ENCODE measurements around the gene PHYKPL. TPM values are rescaled to one million over a fixed set of nuclear protein-coding genes. Genes with fewer than 3 reads are reported as not detected.

Gene PHYKPL
- total RNA-seq, 1 experiment from 2014 or later: 41.7 TPM

- Mint-ChIP-seq H3K9me3 (peaks cover 11% of the 10 kb centered on the region; the same call in 1 of the 2 replicates), H3K4me3 (no peak overlapping the region), H3K4me1 (no peaks in the 10 kb centered on the region), H3K27me3 (ENCODE audit: low read depth) (peaks cover 4% of the 10 kb centered on the region), H3K36me3 (peaks cover 6% of the 10 kb centered on the region; the same call in 1 of the 2 replicates), H3K27ac (no peak overlapping the region)
- DNase-seq (ENCODE audit: low spot score) (no peak), ATAC-seq (no peak)
- CTCF ChIA-PET: interaction anchor here (1.8 to 2.6 kb wide), 2 partner anchors 37 to 318 kb away, joined by 9 to 12 read pairs; partner anchors contain the start of gene COL23A1
- POLR2A ChIA-PET: no interaction called here
- TF ChIP-seq IRF2 (CRISPR knock-in tag; IDR thresholded peaks at IDR 0.05; ENCODE audit: borderline replicate concordance, low read depth): no peak
- TF ChIP-seq ARID4B (CRISPR knock-in tag; IDR thresholded peaks at IDR 0.05; ENCODE audit: borderline replicate concordance): no peak
- no peak for TF ChIP-seq CDX4 (CRISPR knock-in tag; IDR thresholded peaks at IDR 0.05; ENCODE audit: borderline replicate concordance)
- TF ChIP-seq RORB (CRISPR knock-in tag; IDR thresholded peaks at IDR 0.05): no peak
- no peak for TF ChIP-seq FOXK1 (CRISPR knock-in tag; IDR thresholded peaks at IDR 0.05)
- no peak for TF ChIP-seq JAZF1 (CRISPR knock-in tag; IDR thresholded peaks at IDR 0.05)
- TF ChIP-seq TEAD1 (CRISPR knock-in tag; IDR thresholded peaks at IDR 0.05): no peak
- no peak for TF ChIP-seq GRHL2 (CRISPR knock-in tag; IDR thresholded peaks at IDR 0.05; ENCODE audit: insufficient replicate concordance, severe bottlenecking)
- TF ChIP-seq PRDM15 (CRISPR knock-in tag; IDR thresholded peaks at IDR 0.05): no peak
- TF ChIP-seq NFYB (CRISPR knock-in tag; conservative IDR thresholded peaks at IDR 0.05; ENCODE audit: low read depth): no peak
- TF ChIP-seq SMAD4 (CRISPR knock-in tag; IDR thresholded peaks at IDR 0.05): no peak
- TF ChIP-seq ESRRA (CRISPR knock-in tag; IDR thresholded peaks at IDR 0.05; ENCODE audit: borderline replicate concordance): no peak
- TF ChIP-seq ZNF232 (CRISPR knock-in tag; IDR thresholded peaks at IDR 0.05): no peak
- no peak for TF ChIP-seq EMX1 (CRISPR knock-in tag; IDR thresholded peaks at IDR 0.05)
- no peak for TF ChIP-seq CTCF (IDR thresholded peaks at IDR 0.05)
- TF ChIP-seq AR (CRISPR knock-in tag; IDR thresholded peaks at IDR 0.05): no peak
Measured at GRCh38 chr5:178271726-178272479, 39.3 kb upstream of the PHYKPL start.

Data from WTC11 (cell line).